GM21786 (cell line): ENCODE data around the gene ACLY.
A peak's percentile ranks its signal among the peaks of the same experiment; 100 is the strongest.
"Not testable (repeated sequence)": the region's sequence is repeated elsewhere in the genome, so short reads cannot be mapped to it uniquely, and the experiment has no call there.

Source experiments
- ATAC-seq: cut with Tn5 transposase; IDR thresholded peaks from one replicate; pipeline ENCODE4 v1.9.1; 2021; ENCODE audit not compliant: unreplicated experiment

The ACLY gene

DNA sequence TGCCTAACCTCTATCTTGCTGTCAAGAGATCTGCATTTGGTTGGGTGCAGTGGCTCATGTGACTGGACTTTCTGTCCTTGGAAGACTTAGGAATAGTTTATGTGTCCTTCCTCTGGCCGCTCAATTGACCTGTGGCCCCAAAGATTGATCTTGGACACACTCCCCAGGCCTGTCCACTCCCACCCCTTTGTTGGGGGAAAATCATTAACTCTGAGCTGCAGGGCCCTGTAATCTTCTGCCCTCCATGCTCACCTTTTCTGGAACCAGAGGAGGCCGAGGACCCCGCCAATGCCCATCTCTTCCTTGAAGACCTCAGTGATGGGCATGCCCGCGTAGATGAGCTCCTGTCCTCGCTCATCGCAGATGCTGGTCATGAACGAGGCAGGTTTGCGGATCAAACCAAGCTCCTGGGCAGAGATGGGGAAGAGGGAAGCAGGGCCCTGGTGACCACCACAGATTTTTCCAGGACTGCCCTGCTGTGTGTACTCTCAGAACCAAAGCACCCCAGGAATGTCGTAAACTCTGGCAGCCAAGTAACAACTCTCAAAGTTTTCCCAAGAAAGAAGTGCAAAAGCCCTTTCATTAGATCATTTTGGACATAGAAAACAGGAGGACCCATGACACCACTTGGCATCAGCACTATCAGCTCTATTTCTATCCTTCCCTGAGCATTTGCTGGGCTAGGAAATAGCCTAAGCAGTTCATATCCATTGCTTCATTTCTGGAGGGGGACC is 45.0 kb downstream of the ACLY start:
- no peak for ATAC-seq

DNA sequence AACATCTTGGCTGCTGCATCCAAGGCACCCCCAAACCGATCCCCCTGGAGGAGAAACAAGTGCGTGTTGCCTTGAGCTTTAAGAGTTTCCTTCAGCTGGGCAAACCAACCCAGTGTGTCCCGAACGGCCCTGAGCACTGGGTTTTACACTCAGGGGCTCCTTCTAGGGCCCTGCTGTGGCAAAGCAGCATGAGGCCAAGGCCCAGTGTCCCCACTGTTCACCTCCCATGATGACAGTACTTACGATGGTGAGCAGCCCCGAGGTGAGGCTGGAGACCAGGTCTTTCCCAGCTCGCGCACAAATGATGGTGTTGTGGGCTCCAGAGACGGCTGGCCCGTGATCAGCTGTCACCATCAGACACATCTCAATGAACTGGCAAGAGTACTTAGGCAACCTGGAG is 47.0 kb downstream of the ACLY start:
- ATAC-seq: no peak

DNA sequence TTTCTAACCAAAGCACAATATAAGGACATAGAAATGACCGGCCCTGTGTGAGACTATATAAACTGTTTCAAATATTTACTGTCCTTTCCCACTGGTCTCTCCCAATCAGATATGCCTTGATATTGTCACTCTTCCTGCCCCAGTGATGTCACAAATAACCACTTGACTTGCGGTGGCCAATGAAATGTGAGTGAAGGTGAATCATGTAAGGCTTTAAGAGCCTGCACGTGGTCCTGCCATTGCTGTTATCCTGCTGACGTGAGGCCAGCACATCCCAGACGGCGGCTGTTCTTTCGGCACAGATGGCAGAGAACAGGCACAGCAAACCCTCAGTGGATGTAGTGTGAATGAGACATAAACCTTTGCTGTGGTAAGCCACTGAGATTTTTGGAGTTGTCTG is 48.1 kb downstream of the ACLY start:
- no peak for ATAC-seq

DNA sequence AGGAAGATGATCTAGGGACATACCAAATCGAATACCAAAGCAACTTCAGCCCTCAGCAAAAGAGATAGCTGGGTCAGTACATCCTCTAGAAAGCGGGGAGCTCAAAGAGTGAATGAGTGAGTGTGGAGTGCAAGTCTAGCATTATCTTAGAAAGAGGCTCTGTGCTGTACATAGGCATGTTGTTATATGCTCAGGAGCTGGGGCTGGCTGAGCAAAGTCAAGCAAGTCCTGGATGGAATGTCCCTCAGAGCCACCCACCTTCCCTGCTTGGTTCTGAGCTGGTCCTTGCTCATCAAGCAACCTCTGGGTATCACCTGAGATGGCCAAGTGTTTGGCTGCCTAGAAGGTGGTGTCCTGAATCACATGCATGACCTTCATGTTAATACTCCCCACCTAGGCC is 48.7 kb downstream of the ACLY start:
- ATAC-seq: no peak

DNA sequence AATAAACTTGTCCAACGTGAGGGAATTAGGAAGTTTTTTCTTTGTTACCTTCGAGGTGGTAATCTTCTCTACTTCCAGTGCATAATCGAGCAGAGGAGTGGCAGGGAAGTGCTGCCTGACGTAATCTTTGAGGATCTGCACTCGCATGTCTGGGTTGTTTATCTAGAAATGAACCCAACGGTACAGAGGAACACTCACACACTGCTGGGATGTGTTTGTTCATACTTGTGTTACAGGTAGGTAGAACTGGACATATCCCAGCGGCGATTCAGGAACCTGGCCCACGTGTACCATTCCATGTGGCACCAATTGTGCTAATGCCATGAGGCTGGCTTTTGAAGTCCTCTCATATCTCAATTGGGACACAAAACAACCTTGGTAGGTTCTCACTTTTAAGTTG is 49.3 kb downstream of the ACLY start:
- no peak for ATAC-seq

DNA sequence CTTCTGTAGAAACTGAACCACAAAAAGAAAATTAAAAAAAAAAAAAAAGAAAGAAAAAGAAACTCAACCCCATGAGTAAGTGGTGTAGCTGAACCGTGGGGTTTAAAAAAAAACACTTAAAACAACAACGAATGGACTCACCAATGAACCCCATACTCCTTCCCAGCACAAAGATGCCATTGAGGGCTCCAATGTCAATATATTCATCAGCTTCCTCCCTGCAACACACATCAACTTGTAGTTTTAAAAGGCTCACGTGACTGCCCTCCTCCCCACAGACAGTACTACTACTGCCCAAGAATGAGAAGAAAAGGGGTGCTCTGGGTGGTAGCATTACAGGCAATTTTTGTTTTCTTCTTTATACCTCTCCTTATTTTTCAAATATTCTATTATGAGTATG is 50.2 kb downstream of the ACLY start:
- ATAC-seq: no peak

DNA sequence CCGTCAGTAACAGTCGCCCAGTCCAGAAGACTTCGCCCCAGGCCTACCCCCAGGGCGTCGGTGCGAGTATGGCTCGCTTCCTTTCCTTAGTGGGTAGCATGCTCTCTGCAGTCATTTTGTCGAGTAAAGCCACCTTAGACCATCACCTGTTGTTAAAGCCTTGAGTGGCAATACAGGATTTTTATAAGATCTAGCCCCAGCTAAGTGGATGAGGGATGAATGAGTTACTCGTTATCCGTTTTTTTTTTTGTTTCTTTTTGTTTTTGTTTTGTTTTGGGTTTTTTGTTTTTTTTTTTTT is 53.2 kb downstream of the ACLY start:
- no peak for ATAC-seq

DNA sequence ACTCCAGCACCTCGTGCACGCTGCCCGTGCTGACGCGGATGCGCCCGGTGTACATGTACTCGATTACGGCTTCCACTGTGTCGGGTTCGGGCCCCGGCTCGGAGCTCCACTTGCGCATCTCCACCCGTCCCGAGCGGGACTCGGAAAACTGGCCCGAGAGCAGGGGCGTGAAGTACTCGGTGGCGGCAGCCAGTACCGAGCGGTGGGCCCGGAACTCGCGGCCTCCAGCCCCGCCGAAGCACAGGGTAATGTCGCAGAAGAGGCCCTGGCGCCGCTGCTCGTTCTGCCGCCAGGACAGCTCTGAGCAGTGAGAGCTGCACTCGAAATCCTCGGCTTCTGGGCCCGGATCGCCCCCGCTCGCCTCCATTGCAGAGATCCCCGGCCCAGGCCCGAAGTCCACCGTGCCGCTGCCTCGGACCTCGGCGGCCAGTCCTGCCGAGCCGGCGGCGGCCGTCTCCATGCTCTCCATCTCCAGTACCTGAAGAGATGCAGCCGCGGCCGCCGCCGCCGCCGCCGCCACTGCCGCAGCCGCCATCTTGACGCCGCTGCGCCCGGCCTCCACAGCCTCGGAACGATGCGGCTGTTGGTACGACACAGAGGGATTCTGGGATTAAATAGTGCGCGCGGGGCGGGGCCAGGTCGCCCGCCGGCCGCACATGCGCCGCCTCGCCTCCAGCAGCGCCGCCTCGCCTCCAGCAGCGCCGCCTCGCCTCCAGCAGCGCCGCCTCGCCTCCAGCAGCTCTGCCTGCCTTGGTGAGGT is 53.7 kb downstream of the ACLY start, which contains the start of gene KLHL11:
KLHL11 (minus strand) TSS at position 588 of the 760 bp plus-strand sequence; CDS start at position 535, 53 bp downstream.
- ATAC-seq: peak; percentile 91

DNA sequence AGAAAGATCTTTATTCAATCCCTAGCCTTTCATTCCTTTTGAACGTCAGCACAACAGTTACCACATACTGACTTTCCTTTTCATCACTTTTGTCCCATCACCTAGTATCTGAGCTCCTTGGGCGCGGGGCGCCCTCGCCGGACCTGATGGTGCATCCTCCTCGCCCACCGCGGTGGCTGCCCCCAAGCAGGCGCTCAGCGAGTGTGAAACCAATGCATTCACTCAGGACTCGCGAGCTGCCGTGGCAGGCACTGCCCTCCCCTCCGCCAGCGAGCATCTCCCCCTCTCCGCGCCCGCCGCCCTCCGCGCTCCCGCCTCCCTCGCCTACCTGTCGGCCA is 54.3 kb downstream of the ACLY start:
- ATAC-seq: peak; percentile 8

DNA sequence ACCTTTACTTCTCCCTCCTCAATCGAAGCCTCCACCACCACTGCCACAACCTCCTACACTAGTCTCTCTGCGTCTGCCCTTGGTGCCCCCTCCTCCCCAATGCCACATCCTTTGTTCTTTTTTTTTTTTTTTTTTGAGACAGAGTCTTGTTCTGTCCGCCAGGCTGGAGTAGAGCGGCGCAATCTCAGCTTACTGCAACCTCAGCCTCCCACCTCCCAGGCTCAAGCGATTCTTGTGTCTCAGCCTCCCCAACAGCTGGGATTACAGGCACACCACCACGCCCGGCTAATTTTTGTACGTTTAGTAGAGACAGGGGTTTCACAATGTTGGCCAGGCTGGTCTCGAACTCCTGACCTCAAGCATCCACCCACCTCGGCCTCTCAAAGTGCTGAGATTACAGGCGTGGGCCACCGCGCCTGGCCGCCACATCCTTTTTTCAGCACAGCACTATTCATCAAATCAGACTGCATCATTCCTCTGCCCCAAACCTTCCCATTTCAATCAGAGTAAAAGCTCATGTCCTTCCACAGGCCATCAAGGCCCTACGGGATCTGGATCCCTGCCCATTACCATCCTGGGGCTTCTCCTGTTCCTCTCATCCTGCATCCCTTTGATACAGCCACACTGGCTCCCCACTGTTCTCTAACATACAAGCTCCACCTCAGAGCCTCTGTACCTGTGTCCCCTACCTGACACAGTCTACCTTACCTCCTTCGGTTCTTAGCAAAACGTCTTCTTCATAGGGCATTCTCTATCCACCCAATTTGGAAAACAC is 55.5 kb downstream of the ACLY start:
- no peak for ATAC-seq

DNA sequence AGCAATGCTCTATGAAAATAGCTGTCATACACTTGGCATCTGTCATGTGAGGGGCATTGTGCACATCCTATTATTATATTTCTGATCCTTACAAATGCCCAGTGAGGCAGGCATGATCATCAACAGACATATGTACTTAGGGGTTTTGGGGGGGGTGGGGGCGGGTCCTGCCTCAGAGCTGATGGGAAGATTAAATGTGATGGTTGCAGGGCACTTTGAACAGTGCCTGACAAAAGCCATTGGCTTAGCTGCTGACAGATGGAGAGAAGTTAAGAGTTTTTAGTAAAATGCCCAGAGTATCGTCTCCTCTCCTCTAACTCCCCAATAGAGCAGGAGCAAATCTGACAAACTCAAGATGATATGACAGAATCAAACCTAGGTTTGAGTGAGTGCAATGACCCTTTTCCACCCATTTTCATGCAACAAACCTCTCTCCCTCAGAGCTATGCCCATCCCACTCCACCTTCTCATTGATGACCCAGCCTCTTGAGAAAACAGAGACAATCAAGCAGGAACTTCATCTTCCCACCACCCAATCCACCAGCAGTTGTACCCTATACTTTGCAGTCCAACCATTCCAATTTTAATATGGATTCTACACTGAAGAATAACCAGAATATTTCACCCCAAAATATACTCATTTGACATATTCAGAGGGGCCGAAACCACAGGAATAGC is 58.4 kb downstream of the ACLY start:
- no peak for ATAC-seq

DNA sequence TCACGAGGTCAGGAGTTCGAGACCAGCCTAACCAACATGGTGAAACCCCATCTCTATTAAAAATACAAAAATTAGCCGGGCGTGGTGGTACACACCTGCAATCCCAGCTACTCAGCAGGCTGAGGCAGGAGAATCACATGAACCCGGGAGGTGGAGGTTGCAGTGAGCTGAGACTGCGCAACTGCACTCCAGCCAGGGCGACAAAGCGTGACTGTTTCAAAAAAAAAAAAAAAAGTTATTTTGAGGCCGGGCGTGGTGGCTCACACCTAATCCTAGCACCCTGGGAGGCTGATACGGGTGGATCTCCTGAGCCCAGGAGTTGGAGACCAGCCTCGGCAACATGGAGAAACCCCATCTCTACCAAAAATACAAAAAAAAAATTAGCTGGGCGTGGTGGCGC is 67.4 kb downstream of the ACLY start:
- ATAC-seq: not testable (repeated sequence)

DNA sequence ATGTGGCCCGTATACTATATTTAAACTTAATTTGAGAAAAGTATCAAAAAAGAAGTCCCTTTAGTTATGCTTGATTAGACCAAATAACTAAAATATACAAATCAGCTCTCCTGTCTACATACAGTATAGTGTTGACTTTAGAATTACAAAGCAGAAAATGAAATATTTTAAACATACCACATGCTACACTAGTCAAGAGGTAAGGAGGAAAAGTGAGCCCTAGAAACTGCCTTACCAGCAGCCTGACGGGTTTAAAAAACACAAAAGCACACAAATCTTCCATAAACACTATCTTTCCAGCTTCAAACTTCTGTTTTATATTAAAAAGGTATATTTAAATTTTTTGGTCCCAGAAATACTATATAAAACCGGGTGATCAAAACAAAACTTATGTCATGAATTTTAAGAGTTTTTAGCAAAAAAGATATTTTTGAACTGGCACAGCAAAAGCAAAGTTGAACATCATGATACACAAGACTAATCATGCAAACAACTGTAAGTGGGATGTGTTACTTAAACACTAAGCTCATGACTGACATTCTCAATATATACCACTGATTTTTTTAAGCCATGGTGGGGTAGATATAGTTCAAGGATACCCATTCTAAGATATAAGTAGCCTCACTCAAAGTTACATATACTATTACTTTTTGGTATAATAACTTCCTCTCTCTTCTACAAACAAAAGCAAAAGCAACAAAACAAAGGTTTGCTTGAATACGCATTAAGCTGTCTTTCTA is 69.3 kb downstream of the ACLY start:
- ATAC-seq: no peak

DNA sequence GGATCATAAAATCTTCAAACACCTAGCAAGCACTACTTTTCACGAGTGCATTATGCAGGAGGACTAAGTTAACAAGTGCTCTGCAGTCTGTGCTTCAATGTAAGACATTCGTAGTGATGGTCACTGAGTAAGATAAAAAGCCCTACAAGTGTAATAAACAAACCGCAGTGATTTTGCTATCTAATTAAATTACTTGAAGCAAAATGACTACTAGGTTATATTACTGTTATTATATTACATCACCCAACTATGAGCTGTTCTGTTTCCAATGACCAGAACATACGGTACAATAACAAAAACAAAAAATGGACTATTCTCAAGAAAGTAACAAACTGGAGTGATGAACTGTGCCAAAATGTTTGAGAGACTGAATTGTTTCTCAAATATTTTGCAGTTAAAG is 70.0 kb downstream of the ACLY start:
- ATAC-seq: no peak

DNA sequence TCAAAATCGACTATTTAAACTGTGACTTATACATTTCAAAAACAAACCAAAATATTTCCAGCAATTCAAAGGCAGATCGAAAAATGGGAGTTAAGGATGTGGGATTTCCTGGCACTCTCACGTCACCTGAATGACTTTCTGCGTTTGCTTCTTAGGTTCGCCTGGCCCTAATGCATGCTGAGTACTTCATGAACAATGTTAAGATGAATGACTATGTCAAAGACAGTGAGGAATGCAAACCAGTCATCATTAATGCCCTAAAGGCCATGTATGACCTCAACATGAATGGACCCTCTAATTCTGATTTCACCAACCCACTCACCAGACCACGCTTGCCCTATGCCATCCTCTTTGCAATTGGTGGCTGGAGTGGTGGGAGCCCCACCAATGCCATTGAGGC is 73.8 kb downstream of the ACLY start:
- no peak for ATAC-seq

DNA sequence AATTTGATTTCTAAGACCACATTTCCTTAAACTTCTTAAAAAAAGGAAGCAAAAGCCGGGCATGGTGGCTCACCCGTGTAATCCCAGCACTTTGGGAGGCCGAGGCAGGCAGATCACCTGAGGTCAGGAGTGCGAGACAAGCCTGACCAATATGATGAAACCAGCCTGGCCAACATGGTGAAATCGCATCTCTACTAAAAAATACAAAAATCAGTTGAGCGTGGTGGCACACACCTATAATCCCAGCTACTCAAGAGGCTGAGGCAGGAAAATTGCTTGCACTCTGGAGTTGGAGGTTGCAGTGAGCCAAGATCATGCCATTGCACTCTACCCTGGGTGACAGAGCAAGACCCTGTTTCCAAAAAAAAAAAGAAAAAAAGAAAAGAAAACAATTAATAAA is 78.0 kb downstream of the ACLY start:
- not testable (repeated sequence) for ATAC-seq

DNA sequence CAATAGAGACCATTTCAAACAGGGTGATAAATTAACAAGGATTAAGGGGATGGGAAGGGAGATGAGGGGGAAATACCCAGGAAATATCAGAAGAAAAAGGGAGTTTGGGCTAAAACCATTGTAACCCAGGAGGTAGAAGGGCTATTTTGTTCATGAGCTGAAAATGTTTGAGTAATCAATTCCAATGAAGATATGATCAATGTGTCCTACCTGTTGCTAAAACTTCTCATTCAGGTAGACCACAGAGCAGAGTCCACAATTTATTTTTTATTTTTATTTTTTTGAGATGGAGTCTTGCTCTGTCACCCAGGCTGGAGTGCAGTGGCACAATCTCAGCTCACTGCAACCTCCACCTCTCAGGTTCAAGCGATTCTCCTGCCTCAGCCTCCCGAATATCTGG is 79.3 kb downstream of the ACLY start:
- not testable (repeated sequence) for ATAC-seq

DNA sequence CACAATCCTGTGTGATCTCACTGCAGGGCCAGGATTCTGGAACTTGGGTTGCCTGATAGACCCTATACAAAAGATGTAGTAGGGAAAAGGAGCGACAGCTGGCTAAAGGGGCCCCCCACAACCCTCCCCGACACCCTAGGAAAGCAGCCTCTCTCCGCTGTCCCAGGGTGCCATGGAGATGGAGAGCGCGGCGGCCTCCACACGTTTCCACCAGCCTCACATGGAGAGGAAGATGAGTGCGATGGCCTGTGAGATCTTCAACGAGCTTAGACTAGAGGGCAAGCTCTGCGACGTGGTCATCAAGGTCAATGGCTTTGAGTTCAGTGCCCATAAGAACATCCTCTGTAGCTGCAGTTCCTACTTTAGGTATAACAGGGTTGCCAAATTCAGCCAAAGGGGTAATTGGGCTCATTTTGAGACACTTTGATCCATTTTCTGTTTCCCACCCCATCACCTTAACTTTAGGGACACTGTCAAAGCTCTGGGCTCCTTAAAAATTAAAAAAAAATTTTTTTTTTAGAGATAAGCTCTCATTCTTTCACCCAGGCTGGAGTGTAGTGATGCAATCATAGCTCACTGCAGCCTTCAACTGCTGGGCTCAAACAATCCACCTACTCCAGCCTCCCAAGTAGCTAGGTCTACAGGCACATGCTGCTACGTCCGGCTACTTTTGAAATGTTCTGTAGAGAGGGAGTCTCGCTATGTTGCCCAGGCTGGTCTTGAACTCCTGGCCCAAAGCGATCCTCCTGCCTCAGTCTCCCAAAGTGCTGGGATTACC is 80.8 kb downstream of the ACLY start, which contains the start of gene KLHL10:
KLHL10 (plus strand) TSS at position 65 of the 778 bp plus-strand sequence; CDS start at position 173, 108 bp downstream.
- no peak for ATAC-seq

DNA sequence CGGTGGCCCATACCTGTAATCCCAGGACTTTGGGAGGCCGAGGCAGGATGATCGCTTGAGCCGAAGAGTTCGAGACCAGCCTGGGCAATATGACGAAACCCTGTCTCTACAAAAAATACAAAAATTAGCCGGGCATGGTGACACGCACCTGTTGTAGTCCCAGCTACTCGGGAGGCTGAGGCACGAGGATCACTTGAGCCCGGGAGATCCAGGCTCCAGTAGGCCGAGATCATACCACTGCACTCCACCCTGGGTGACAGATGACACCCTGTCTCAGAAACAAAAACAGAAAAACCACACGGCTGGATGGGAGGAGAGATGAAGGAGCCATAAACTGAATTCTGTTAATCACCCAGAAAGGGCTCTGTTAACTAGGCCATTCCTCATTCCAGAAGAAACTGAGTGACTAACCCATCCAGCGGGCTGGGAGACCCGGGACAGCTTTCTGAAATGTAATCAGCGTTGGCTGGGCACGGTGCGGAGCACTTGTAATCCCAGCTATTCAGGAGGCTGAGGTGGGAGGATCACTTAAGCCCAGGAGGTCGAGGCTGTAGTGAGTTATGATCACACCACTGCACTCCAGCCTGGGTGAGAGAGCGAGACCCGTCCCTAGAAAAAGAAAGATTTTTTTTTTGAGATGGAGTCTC is 82.1 kb downstream of the ACLY start:
- no peak for ATAC-seq
